Astrocyte (in vitro differentiated cells and primary cell): ENCODE results near the gene TUBG1. TPM values are rescaled to one million over a fixed set of nuclear protein-coding genes. Genes with fewer than 3 reads are reported as not detected.
A peak's percentile ranks its signal among the peaks of the same experiment; 100 is the strongest.

ENCODE experiments used
- DNase-seq: peaks from one replicate; pipeline ENCODE4 v3.0.0-alpha.2; 2010; ENCODE audit warnings: low read depth
- FAIRE-seq: peaks from 2 replicates; lab custom pipeline; 2011; peaks lifted over from hg19 to GRCh38; lab: Jason Lieb, UNC
- H2AFZ ChIP-seq: 2 replicates; pipeline ENCODE4 v1.6.0; 2012; ENCODE audit warnings: low read depth, low read length, inconsistent platforms
- H3K27ac ChIP-seq: 2 replicates; pipeline ENCODE4 v1.5.1; 2011; ENCODE audit warnings: low read depth, low read length, inconsistent platforms
- H3K27me3 ChIP-seq: 2 replicates; pipeline ENCODE4 v1.6.0; 2011; ENCODE audit warnings: low read length, inconsistent platforms; ENCODE audit not compliant: insufficient read depth
- H3K36me3 ChIP-seq: 2 replicates; pipeline ENCODE4 v1.5.1; 2011; ENCODE audit warnings: low read length, inconsistent platforms; ENCODE audit not compliant: insufficient read depth
- H3K4me1 ChIP-seq: 2 replicates; pipeline ENCODE4 v1.5.1; 2011; ENCODE audit warnings: low read length, inconsistent platforms; ENCODE audit not compliant: insufficient read depth
- H3K4me2 ChIP-seq: 2 replicates; pipeline ENCODE4 v1.6.0; 2012; ENCODE audit warnings: low read length, inconsistent platforms
- H3K4me3 ChIP-seq: 2 replicates; pipeline ENCODE4 v1.5.1; 2011; ENCODE audit warnings: low read depth, mild to moderate bottlenecking, low read length, inconsistent platforms; ENCODE audit not compliant: insufficient read depth
- H3K79me2 ChIP-seq: 2 replicates; pipeline ENCODE4 v1.6.0; 2012; ENCODE audit warnings: mild to moderate bottlenecking, low read length, inconsistent platforms; ENCODE audit not compliant: insufficient read depth
- H3K9ac ChIP-seq: 2 replicates; pipeline ENCODE4 v1.6.0; 2012; ENCODE audit warnings: mild to moderate bottlenecking, low read length, inconsistent platforms
- H3K9me3 ChIP-seq: 2 replicates; pipeline ENCODE4 v1.5.1; 2012; ENCODE audit warnings: low read depth, mild to moderate bottlenecking, low read length, inconsistent platforms; ENCODE audit not compliant: insufficient read depth
- H4K20me1 ChIP-seq: 2 replicates; pipeline ENCODE4 v1.6.0; 2012; ENCODE audit warnings: low read length, inconsistent platforms; ENCODE audit not compliant: insufficient read depth
- H3K27ac Mint-ChIP-seq: one replicate; pipeline ENCODE4 v1.8.0; 2021; ENCODE audit warnings: mild to moderate bottlenecking, mixed read lengths; ENCODE audit not compliant: unreplicated experiment
- H3K27me3 Mint-ChIP-seq: one replicate; pipeline ENCODE4 v1.8.0; 2021; ENCODE audit warnings: low read depth, mixed read lengths; ENCODE audit not compliant: unreplicated experiment
- H3K36me3 Mint-ChIP-seq: one replicate; pipeline ENCODE4 v1.8.0; 2021; ENCODE audit warnings: low read depth, mixed read lengths; ENCODE audit not compliant: unreplicated experiment
- H3K4me1 Mint-ChIP-seq: one replicate; pipeline ENCODE4 v1.8.0; 2021; ENCODE audit warnings: low read depth, mixed read lengths; ENCODE audit not compliant: unreplicated experiment
- H3K4me3 Mint-ChIP-seq: one replicate; pipeline ENCODE4 v1.8.0; 2021; ENCODE audit warnings: mild to moderate bottlenecking, moderate library complexity, mixed read lengths; ENCODE audit not compliant: unreplicated experiment
- H3K9me3 Mint-ChIP-seq: one replicate; pipeline ENCODE4 v1.8.0; 2021; ENCODE audit warnings: mild to moderate bottlenecking, mixed read lengths; ENCODE audit not compliant: unreplicated experiment
- CTCF ChIP-seq: IDR thresholded peaks from 2 replicates; pipeline ENCODE4 v1.5.1; 2011; ENCODE audit warnings: low read depth, mild to moderate bottlenecking, inconsistent platforms, low read length, moderate library complexity; ENCODE audit not compliant: insufficient read depth
- EZH2 ChIP-seq: IDR thresholded peaks from 2 replicates; pipeline ENCODE4 v1.6.1; 2012; ENCODE audit warnings: mild to moderate bottlenecking, low read length, inconsistent platforms; ENCODE audit not compliant: insufficient read depth
- total RNA-seq: library from RNA; stranded (reverse); gene quantifications from 2 replicates; pipeline ENCODE4 v1.2.1, GENCODE V29; 2021

The TUBG1 gene
- total RNA-seq, 1 donor from 2014 or later = 47.2 TPM

GRCh38 chr17:42596386-42596785, 13.1 kb upstream of the TUBG1 start:
- no peak overlapping the region for H3K9ac ChIP-seq
- DNase-seq = no peak
- no peak overlapping the region for H2AFZ ChIP-seq
- H3K79me2 ChIP-seq = peaks cover 31% of the 10 kb centered on the region
- no peaks in the 10 kb centered on the region for H3K4me1 ChIP-seq
- H3K4me2 ChIP-seq = no peak overlapping the region
- FAIRE-seq = no peak
- no peaks in the 10 kb centered on the region for H3K36me3 ChIP-seq
- no peak overlapping the region for H3K27ac ChIP-seq
- no peak overlapping the region for H3K4me3 ChIP-seq
- TF ChIP-seq EZH2 (no peak), CTCF (no peak)
- Mint-ChIP-seq H3K4me1 (no peaks in the 10 kb centered on the region), H3K27me3 (no peaks in the 10 kb centered on the region), H3K4me3 (no peak overlapping the region), H3K36me3 (peaks cover 4% of the 10 kb centered on the region), H3K27ac (no peak overlapping the region), H3K9me3 (no peaks in the 10 kb centered on the region)
- H3K27me3 ChIP-seq = no peaks in the 10 kb centered on the region
- no peaks in the 10 kb centered on the region for H3K9me3 ChIP-seq
- H4K20me1 ChIP-seq = peaks cover 32% of the 10 kb centered on the region

GRCh38 chr17:42598905-42599304, 10.6 kb upstream of the TUBG1 start:
- Histone ChIP-seq H2AFZ (no peak overlapping the region), H3K9me3 (no peaks in the 10 kb centered on the region), H4K20me1 (peaks cover 39% of the 10 kb centered on the region), H3K36me3 (no peaks in the 10 kb centered on the region), H3K4me1 (no peaks in the 10 kb centered on the region), H3K9ac (no peak overlapping the region), H3K27ac (no peak overlapping the region), H3K79me2 (peaks cover 47% of the 10 kb centered on the region), H3K4me2 (no peak overlapping the region), H3K4me3 (no peak overlapping the region), H3K27me3 (no peaks in the 10 kb centered on the region)
- peaks cover 4% of the 10 kb centered on the region for H3K36me3 Mint-ChIP-seq
- H3K27ac Mint-ChIP-seq = no peak overlapping the region
- H3K9me3 Mint-ChIP-seq = no peaks in the 10 kb centered on the region
- H3K27me3 Mint-ChIP-seq = no peaks in the 10 kb centered on the region
- no peak for DNase-seq
- no peak for TF ChIP-seq EZH2
- no peak for TF ChIP-seq CTCF
- peak overlapping the region; percentile 40 for H3K4me3 Mint-ChIP-seq
- no peak for FAIRE-seq
- H3K4me1 Mint-ChIP-seq = no peaks in the 10 kb centered on the region

DNA sequence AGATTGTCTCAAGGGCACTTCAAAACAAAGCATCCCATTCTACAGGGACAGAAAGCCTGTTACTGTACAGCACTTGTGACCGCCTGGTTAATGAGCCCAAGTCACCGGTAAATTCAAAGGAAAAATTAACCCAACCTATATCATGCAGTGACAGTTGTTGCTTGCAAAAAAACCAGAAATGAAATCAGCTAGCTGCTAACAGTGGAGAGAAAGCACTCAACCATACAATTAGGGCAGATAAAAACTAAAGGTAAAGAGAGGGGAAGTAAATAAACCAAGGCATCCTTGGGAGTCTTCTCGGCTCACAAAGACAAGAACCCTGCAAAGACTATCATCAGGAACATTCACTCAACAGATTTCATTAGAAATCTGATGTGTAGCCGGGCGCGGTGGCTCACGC, 6.2 kb upstream of the TUBG1 start:
- H3K9ac ChIP-seq = no peak overlapping the region

More for the DNA sequence above, 6.2 kb upstream of the TUBG1 start:
- H3K27me3 ChIP-seq = no peaks in the 10 kb centered on the region
- H3K4me1 ChIP-seq = peaks cover 5% of the 10 kb centered on the region
- H3K79me2 ChIP-seq = peaks cover 89% of the 10 kb centered on the region
- DNase-seq (no peak), FAIRE-seq (no peak)
- H3K36me3 ChIP-seq = no peaks in the 10 kb centered on the region
- no peak overlapping the region for H3K4me2 ChIP-seq
- no peak overlapping the region for H2AFZ ChIP-seq
- H3K27ac ChIP-seq = no peak overlapping the region
- no peak overlapping the region for H3K4me3 Mint-ChIP-seq
- no peaks in the 10 kb centered on the region for H3K9me3 Mint-ChIP-seq
- H3K27ac Mint-ChIP-seq = no peak overlapping the region
- peaks cover 9% of the 10 kb centered on the region for H3K4me1 Mint-ChIP-seq
- H4K20me1 ChIP-seq = peaks cover 65% of the 10 kb centered on the region
- H3K27me3 Mint-ChIP-seq = no peaks in the 10 kb centered on the region
- H3K36me3 Mint-ChIP-seq = peaks cover 4% of the 10 kb centered on the region
- no peak overlapping the region for H3K4me3 ChIP-seq
- no peak for TF ChIP-seq EZH2
- no peak for TF ChIP-seq CTCF
- H3K9me3 ChIP-seq = no peaks in the 10 kb centered on the region
